Muscle of leg (tissue), 11 donors: ENCODE results near the gene PRKCE. TPM values are rescaled to one million over a fixed set of nuclear protein-coding genes. Genes with fewer than 3 reads are reported as not detected.
A peak's percentile ranks its signal among the peaks of the same experiment; 100 is the strongest.

ENCODE experiments used
- DNase-seq: peaks from one replicate; pipeline ENCODE4 v3.0.0; 2013
- H3K27ac ChIP-seq: one replicate; pipeline ENCODE4 v1.5.1; 2013; ENCODE audit warnings: mild to moderate bottlenecking, low read length, control low read depth
- H3K27me3 ChIP-seq: one replicate; pipeline ENCODE4 v1.6.1; 2013; ENCODE audit warnings: low read length; ENCODE audit not compliant: control insufficient read depth, insufficient read depth
- H3K36me3 ChIP-seq: one replicate; pipeline ENCODE4 v1.6.1; 2013; ENCODE audit warnings: low read length; ENCODE audit not compliant: control insufficient read depth, insufficient read depth
- H3K4me1 ChIP-seq: one replicate; pipeline ENCODE4 v1.6.1; 2013; ENCODE audit warnings: low read length; ENCODE audit not compliant: control insufficient read depth, insufficient read depth
- H3K4me3 ChIP-seq: one replicate; pipeline ENCODE4 v1.5.1; 2013; ENCODE audit warnings: low read length, control low read depth
- H3K9me3 ChIP-seq: replicated peaks from 2 replicates; pipeline ENCODE4 v1.6.1; 2013; ENCODE audit warnings: low read depth, low read length; ENCODE audit not compliant: control insufficient read depth
- WGBS: methylation state at CpG from one replicate; pipeline ENCODE4 v1.1.5; 2013; ENCODE audit warnings: missing lambda C conversion rate; ENCODE audit not compliant: insufficient coverage; 5-methylcytosine and 5-hydroxymethylcytosine counted together
- polyA plus RNA-seq, 8 donors: library from polyadenylated mRNA; unstranded; fragments of 120-200 nt; gene quantifications; one replicate each; pipeline versions ENCODE4 v1.2.1 to v1.2.3, GENCODE V29; 2013; ENCODE audit warnings: inconsistent platforms in 1 of 8, low replicate concordance in 1 of 8; ENCODE audit not compliant: insufficient read length in 8 of 8, insufficient read depth in 1 of 8
- total RNA-seq: library from RNA; stranded (reverse); fragments of 120-200 nt; gene quantifications from one replicate; pipeline ENCODE4 v1.2.4, GENCODE V29; 2013

Gene PRKCE
- total and polyA plus RNA-seq, 9 donors: 3.5 to 8.6 (median 6.3) TPM

DNA sequence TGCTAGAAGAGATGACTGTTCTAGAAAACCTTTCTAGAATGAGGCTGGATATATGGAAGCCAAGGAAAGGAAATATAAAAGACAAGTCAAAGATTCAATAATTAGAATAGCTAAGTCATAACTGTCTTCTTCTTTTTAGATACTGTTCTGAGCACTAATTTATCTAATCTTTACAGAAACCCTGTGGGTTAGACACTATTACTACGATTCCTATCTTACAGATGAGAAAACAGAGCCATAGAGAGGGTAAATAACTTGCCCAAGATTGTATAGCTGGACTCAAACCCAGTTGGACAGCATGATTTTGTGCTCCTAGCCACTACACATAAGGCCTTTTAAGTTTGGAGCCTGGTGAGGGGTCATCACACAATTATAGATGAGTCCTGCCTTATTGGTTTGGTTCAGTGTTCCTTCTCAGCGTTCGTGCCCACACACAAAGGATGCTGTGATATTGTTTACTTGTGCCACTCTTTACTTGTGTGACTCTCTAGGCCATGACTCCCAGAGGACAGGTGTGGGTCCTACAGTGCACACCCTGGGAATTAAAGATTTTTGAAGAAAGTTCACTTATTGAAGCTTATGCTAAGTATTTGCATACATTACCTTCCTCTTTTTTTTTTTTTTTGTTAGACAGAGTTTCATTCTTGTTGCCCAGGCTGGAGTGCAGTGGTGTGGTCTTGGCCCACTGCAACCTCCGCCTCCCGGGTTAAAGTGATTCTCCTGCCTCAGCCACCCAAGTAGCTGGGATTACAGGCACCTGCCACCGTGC is 153.7 kb downstream of the PRKCE start:
- WGBS: 95% methylated on average over 4 of the region's 6 CpGs
- no peaks in the 10 kb centered on the region for H3K36me3 ChIP-seq
- no peaks in the 10 kb centered on the region for H3K27me3 ChIP-seq

DNA sequence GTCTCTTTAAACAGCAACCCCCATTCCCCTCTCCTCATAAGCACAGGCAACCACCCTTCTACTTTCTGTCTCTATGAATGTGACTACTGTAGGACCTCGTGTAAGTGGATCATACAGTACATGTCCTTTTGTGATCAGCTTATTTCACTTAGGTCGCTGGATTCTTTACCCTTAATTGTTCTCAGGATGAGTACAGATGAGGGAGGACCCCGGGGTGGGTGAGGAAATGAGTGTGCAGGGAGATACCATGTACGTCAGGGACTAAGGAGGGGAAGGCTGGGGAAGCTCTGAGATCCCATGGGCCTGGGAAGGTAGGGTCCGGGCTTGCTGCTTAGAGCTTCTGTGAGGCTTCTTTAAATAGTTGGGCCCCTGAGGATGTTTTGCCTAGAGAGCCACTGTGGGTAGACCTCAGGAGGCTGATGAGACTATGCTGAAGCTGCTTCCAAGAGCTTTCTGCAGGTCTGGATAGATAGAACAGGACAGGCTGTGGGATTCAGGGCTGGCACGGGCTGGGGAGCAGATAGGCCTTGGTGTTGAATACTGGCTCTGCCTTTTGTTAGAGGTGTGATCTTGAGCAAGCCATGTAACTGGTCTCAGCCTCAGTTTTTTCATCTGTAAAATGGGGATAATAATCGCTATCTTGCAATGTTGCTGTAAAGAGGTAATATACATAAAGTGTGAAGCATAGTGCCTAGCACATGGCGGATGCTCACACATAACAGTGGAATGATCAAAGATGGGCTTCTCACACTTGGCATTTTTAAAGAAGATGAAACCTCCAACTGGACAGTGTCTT is 155.3 kb downstream of the PRKCE start:
- no peaks in the 10 kb centered on the region for H3K36me3 ChIP-seq
- no peaks in the 10 kb centered on the region for H3K27me3 ChIP-seq
- no peaks in the 10 kb centered on the region for H3K9me3 ChIP-seq
- peaks cover under 1% of the 10 kb centered on the region for H3K4me1 ChIP-seq
- H3K4me3 ChIP-seq: no peak overlapping the region
- no peak overlapping the region for H3K27ac ChIP-seq
- WGBS: 78% methylated on average over 8 of the region's 8 CpGs
- DNase-seq: no peak

More for the DNA sequence above, 153.7 kb downstream of the PRKCE start:
- no peak overlapping the region for H3K4me3 ChIP-seq
- no peaks in the 10 kb centered on the region for H3K9me3 ChIP-seq
- no peak overlapping the region for H3K27ac ChIP-seq
- H3K4me1 ChIP-seq: peaks cover 3% of the 10 kb centered on the region
- no peak for DNase-seq

DNA sequence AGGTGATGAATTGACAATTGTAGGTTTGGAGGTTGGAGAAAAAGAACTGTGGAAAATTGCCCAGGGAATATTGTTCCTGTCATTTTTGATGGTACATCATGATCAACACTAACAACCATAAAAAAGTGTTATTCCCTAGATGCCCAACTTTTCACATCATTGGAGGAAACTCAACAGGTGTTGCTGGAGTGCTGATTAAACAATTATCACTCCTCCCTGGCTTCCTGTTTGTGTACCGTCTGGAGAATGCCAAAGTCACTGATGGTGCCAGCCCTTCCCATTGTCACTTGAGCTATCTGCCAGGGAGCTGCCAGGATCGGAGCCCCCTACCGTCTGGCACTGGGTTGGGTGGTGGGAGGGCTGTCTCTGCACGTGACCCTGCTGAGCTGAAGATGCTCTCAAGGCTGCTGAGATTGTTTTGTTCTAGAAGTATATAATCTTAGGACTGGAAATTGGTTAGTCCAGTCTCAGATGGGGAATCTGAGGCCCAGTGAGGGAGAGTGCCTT is 156.9 kb downstream of the PRKCE start:
- H3K9me3 ChIP-seq: no peaks in the 10 kb centered on the region
- 85% methylated on average over 3 of the region's 4 CpGs for WGBS
- no peaks in the 10 kb centered on the region for H3K27me3 ChIP-seq
- no peak overlapping the region for H3K4me3 ChIP-seq
- no peak for DNase-seq
- no peak overlapping the region for H3K27ac ChIP-seq
- H3K36me3 ChIP-seq: no peaks in the 10 kb centered on the region
- H3K4me1 ChIP-seq: peaks cover 14% of the 10 kb centered on the region

DNA sequence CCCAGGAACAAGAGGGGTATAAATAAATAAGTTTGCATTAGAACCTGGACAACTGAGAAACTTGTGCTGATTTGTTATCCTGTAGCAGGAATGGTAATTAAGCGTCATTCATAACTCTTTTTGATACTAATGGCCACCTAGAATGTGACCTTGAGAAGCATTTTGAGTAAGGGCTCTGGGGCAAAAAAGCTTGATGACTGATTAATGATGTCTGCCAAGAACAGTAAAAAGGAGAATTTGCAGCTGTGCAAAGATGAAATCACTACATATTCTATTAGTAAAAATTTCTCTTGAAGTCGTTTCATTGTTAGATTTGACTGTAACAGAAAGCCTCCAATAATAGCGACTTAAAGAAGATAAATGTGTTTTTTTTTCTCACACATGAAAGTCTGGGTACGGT is 157.7 kb downstream of the PRKCE start:
- H3K4me3 ChIP-seq: no peak overlapping the region
- peaks cover 1% of the 10 kb centered on the region for H3K27me3 ChIP-seq
- peaks cover 22% of the 10 kb centered on the region for H3K4me1 ChIP-seq
- no peak overlapping the region for H3K27ac ChIP-seq
- DNase-seq: peak; percentile 65
- no peaks in the 10 kb centered on the region for H3K9me3 ChIP-seq
- no peaks in the 10 kb centered on the region for H3K36me3 ChIP-seq
- WGBS: 43% methylated on average over 1 of the region's 4 CpGs

DNA sequence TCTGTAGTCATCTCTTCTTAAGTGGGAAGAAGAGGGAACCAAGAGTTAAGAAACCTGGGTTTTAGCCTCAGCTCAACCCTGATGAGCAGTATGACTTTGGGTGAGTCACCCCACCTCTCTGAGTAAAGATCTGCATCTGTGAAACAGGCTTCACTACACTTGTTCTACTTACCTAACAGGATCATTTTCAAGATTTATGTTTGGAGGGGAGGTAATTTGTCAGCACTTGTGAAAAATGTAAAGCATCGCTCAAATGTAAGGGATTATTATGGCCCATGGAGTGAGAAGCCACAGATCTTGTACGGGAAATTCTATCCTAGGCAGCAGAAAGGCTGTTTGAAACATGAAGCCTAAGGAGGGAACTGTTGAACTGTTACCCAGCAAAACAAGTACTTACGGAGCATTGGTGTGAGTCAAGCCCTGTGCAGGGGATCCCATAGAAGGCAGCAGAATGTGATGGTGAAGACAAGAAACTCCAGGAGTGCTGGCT is 160.6 kb downstream of the PRKCE start:
- peak; percentile 64 for DNase-seq
- WGBS: 49% methylated on average over 3 of the region's 3 CpGs
- peaks cover 2% of the 10 kb centered on the region for H3K27me3 ChIP-seq
- peak overlapping the region; percentile 90 for H3K27ac ChIP-seq
- no peak overlapping the region for H3K4me3 ChIP-seq
- H3K9me3 ChIP-seq: no peaks in the 10 kb centered on the region
- H3K4me1 ChIP-seq: peaks cover 29% of the 10 kb centered on the region
- no peaks in the 10 kb centered on the region for H3K36me3 ChIP-seq

DNA sequence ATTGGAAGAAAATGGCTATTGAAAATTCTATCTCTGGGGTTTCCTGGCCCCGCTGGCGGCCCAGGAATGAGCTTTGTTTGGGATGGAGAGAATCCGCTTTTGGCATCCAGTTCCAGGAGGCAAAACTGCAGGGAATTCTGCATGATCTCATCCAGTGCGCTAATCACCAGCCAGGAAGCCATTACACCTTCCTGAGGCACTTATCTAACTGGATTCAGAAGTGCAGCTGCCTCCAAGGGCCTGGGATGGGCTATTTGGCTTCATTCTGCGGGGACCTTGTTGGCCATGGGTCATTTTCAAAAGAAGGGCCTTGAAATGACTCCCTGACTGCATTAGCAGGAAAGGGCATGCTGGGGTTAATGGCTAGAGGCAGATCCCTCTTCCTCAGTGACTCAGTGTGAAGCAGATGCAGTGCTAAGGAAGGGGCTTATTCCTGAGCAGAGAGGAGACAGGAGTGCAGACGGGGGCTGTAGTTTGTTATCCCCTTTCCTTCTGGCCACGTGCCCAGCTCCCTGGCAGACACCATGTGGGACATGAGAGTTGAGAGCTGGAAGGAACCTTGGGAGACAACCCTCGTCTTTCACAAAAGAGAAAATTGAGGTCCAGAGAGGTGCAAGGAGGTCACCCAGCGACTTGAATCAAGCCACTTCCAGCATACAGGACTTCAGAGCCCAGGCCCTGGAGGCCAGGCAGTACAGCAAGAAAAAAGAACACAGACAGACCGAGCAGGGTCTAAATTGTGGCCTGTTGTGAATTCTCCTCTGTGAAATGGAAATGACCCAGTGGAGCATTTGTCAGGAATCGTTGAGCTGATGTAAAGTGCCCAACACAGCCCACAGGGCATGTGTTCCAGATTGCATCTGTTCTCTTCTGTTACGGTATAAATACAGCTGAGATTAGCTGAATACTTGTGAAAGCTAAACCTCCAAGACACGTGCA is 161.8 kb downstream of the PRKCE start:
- no peaks in the 10 kb centered on the region for H3K36me3 ChIP-seq
- DNase-seq: peak; percentile 89
- H3K9me3 ChIP-seq: no peaks in the 10 kb centered on the region
- H3K27ac ChIP-seq: peak overlapping the region; percentile 90
- H3K4me3 ChIP-seq: no peak overlapping the region
- WGBS: 27% methylated on average over 10 of the region's 13 CpGs
- peaks cover 2% of the 10 kb centered on the region for H3K27me3 ChIP-seq
- H3K4me1 ChIP-seq: peaks cover 29% of the 10 kb centered on the region

DNA sequence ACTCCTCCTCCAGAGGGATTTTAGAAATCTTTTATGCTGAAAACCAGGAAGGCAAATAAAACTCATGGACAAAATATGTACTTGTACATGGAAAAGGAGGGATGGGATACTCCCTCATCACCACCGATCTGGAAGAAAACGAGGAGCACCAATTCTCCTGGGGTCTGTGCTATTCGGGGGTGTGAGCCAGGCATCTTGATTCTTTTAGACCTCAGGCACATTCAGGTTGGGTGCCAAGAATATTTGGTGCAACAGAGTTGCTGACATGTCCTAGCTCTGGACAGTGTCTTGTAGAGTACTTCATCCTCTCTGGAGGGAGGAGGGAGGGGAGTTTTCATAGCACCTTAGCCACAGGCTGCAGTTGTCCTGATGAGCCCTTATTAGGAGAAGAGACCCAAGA is 163.0 kb downstream of the PRKCE start:
- peak overlapping the region; percentile 90 for H3K27ac ChIP-seq
- peaks cover 2% of the 10 kb centered on the region for H3K27me3 ChIP-seq
- no peaks in the 10 kb centered on the region for H3K9me3 ChIP-seq
- peaks cover 29% of the 10 kb centered on the region for H3K4me1 ChIP-seq
- no peak overlapping the region for H3K4me3 ChIP-seq
- DNase-seq: peak; percentile 62
- no peaks in the 10 kb centered on the region for H3K36me3 ChIP-seq
- 9% methylated on average over 3 of the region's 3 CpGs for WGBS

DNA sequence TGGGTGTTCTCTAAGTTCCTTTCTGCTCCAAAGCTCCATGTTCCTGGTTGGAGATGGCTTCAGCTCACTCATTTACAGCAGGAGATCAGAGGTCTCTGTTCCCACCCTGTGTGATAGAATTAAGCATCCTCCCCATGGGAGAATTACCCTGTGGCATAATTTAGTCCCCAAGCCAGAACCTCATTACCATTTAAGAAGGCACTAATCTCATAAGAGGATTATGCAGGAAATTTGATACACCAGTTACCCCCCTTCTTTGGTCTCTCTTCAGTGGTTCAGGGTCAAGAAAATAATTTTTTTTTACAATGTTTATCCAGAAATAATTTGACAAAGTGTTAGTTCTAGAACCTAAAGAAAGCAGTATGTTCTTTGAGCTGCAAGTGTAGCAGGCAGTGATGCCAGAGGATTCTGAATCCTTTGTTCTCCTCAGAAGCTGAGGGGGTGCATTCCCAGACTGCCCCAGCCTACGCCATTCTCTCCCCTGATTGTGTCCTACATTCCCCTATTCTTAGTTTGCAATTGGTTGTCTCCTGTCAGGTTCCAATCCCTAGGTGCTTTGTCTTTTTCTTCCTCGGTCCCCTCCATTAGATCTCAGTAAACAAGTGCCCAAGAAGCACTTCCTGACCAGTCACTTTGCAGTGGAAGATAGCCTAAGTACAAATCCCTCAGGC is 163.6 kb downstream of the PRKCE start:
- Histone ChIP-seq H3K36me3 (no peaks in the 10 kb centered on the region), H3K4me1 (peaks cover 29% of the 10 kb centered on the region), H3K27me3 (peaks cover 2% of the 10 kb centered on the region), H3K4me3 (no peak overlapping the region), H3K9me3 (no peaks in the 10 kb centered on the region), H3K27ac (no peak overlapping the region)
- no peak for DNase-seq
- 82% methylated on average over 1 of the region's 2 CpGs for WGBS

DNA sequence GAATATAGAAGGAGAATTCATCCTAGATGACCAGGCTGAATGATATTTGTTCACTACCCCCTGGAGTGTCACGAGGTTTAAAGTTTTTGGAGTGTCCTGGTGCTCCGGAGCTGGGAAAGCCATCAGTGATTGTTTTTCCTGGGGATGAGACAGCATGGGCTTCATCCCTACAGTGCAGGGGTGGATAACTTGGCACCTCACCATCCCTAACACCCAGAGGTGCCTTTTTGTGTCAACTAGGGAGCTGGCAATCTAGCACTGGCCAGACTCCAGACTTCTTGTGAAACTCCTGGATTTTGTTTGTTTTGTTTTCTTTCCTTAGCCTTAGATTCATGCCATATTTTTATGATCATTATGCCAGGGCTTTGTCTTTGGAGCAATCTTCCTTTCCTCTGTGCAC is 164.8 kb downstream of the PRKCE start:
- Histone ChIP-seq H3K27me3 (peaks cover 2% of the 10 kb centered on the region), H3K36me3 (no peaks in the 10 kb centered on the region), H3K9me3 (no peaks in the 10 kb centered on the region), H3K4me3 (no peak overlapping the region), H3K27ac (no peak overlapping the region), H3K4me1 (peaks cover 30% of the 10 kb centered on the region)
- DNase-seq: no peak
- no CpG with 5 or more reads among the region's 2 CpGs for WGBS
